IMR-90 (cell line): ENCODE measurements around the gene ADARB2. TPM values are rescaled to one million over a fixed set of nuclear protein-coding genes. Genes with fewer than 3 reads are reported as not detected.

ENCODE experiments used
- ATAC-seq: fragments of 200-7000 bp; cut with Tn5 transposase; 2 replicates; pipeline ENCODE4 v1.9.1; 2020; ENCODE audit warnings: low read depth, mild to moderate bottlenecking, moderate library complexity
- BruUV-seq: library from RNA; stranded (reverse); fragments of 400-500 nt; replicated peaks from 2 replicates; lab custom pipeline; 2021; lab: Mats Ljungman, UMichigan
- CTCF ChIA-PET: fragments of 300-600 bp; formaldehyde crosslinking; extraction: SDS; loops from one replicate; lab custom pipeline; 2021; ENCODE audit warnings: antibody characterized with exemption; lab: Yijun Ruan, JAX
- POLR2A ChIA-PET: fragments of 300-600 bp; sonication (Branson Sonifier 250); formaldehyde crosslinking; loops from one replicate; lab custom pipeline; 2022; ENCODE audit warnings: antibody characterized with exemption; ENCODE audit not compliant: unreplicated experiment; lab: Charles Lee
- DNase-seq: peaks from one replicate; pipeline ENCODE4 v3.0.0; 2013
- H2AFZ ChIP-seq: replicated peaks from 2 replicates; pipeline ENCODE3; 2013; ENCODE audit warnings: low read length, mild to moderate bottlenecking; ENCODE audit not compliant: poor library complexity
- H2AK5ac ChIP-seq: 2 replicates; pipeline ENCODE4 v1.6.1; 2013; ENCODE audit warnings: low read depth, low read length, inconsistent platforms
- H2AK9ac ChIP-seq: replicated peaks from 2 replicates; pipeline ENCODE3; 2013; ENCODE audit warnings: mild to moderate bottlenecking, low read depth, low read length, moderate library complexity; ENCODE audit not compliant: poor library complexity
- H2BK120ac ChIP-seq: 2 replicates; pipeline ENCODE4 v1.6.1; 2013; ENCODE audit warnings: low read depth, low read length, inconsistent platforms
- H2BK15ac ChIP-seq: 3 replicates; pipeline ENCODE4 v1.6.1; 2013; ENCODE audit warnings: low read depth, low read length, inconsistent platforms
- H2BK20ac ChIP-seq: 2 replicates; pipeline ENCODE4 v1.6.1; 2013; ENCODE audit warnings: low read depth, mild to moderate bottlenecking, inconsistent platforms, low read length, moderate library complexity
- H2BK5ac ChIP-seq: 2 replicates; pipeline ENCODE4 v1.6.1; 2013; ENCODE audit warnings: mild to moderate bottlenecking, low read depth, low read length, inconsistent platforms; ENCODE audit not compliant: poor library complexity, severe bottlenecking
- H3K14ac ChIP-seq: replicated peaks from 2 replicates; pipeline ENCODE4 v1.6.1; 2013; ENCODE audit warnings: low read depth, low read length, inconsistent platforms
- H3K18ac ChIP-seq: 2 replicates; pipeline ENCODE4 v1.6.1; 2013; ENCODE audit warnings: low read depth, low read length, control low read depth
- H3K23ac ChIP-seq: 2 replicates; pipeline ENCODE4 v1.6.1; 2013; ENCODE audit warnings: low read depth, low read length, inconsistent platforms
- H3K27ac ChIP-seq: 2 replicates; pipeline ENCODE4 v1.5.1; 2013; ENCODE audit warnings: mild to moderate bottlenecking, control low read depth, low read length; ENCODE audit not compliant: insufficient read depth
- H3K27me3 ChIP-seq: 2 replicates; pipeline ENCODE4 v1.6.1; 2013; ENCODE audit warnings: low read length; ENCODE audit not compliant: control insufficient read depth, insufficient read depth
- H3K36me3 ChIP-seq: 2 replicates; pipeline ENCODE4 v1.6.1; 2013; ENCODE audit warnings: low read length, mixed read lengths; ENCODE audit not compliant: control insufficient read depth, insufficient read depth
- H3K4ac ChIP-seq: 2 replicates; pipeline ENCODE4 v1.6.1; 2013; ENCODE audit warnings: low read depth, low read length, inconsistent platforms
- H3K4me1 ChIP-seq: 2 replicates; pipeline ENCODE4 v1.6.1; 2013; ENCODE audit warnings: low read length, mixed read lengths; ENCODE audit not compliant: control insufficient read depth, insufficient read depth
- H3K4me2 ChIP-seq: 2 replicates; pipeline ENCODE4 v1.6.1; 2013; ENCODE audit warnings: low read depth, mild to moderate bottlenecking, control low read depth, low read length, moderate library complexity
- H3K4me3 ChIP-seq: 2 replicates; pipeline ENCODE4 v1.5.1; 2013; ENCODE audit warnings: low read depth, mild to moderate bottlenecking, control low read depth, low read length, moderate library complexity; ENCODE audit not compliant: insufficient read depth
- H3K56ac ChIP-seq: 2 replicates; pipeline ENCODE4 v1.6.1; 2013; ENCODE audit warnings: low read length, inconsistent platforms; ENCODE audit not compliant: insufficient read depth; ENCODE audit errors: extremely low read depth
- H3K79me1 ChIP-seq, 2 experiments: 2 replicates each; pipeline ENCODE4 v1.6.1; 2013; ENCODE audit warnings: low read length in 2 of 2, inconsistent platforms in 1 of 2, low read depth in 1 of 2
- H3K9ac ChIP-seq: 2 replicates; pipeline ENCODE4 v1.6.1; 2013; ENCODE audit warnings: low read depth, low read length, control low read depth
- H3K9me1 ChIP-seq: 2 replicates; pipeline ENCODE4 v1.6.1; 2013; ENCODE audit warnings: low read length, inconsistent platforms; ENCODE audit not compliant: insufficient read depth
- H3K9me3 ChIP-seq: 2 replicates; pipeline ENCODE4 v1.6.1; 2013; ENCODE audit warnings: low read length; ENCODE audit not compliant: control insufficient read depth, insufficient read depth
- H4K20me1 ChIP-seq: 2 replicates; pipeline ENCODE4 v1.6.1; 2013; ENCODE audit warnings: low read length, inconsistent platforms; ENCODE audit not compliant: insufficient read depth
- H4K5ac ChIP-seq: 2 replicates; pipeline ENCODE4 v1.6.1; 2013; ENCODE audit warnings: mild to moderate bottlenecking, low read depth, low read length, control low read depth
- H4K8ac ChIP-seq, 2 experiments: 2 replicates each; pipeline ENCODE4 v1.6.1; 2013; ENCODE audit warnings: low read depth in 2 of 2, low read length in 2 of 2, control low read depth in 1 of 2, inconsistent platforms in 1 of 2
- H4K91ac ChIP-seq: 2 replicates; pipeline ENCODE4 v1.6.1; 2013; ENCODE audit warnings: low read depth, low read length, inconsistent platforms; ENCODE audit not compliant: insufficient read depth
- BHLHE40 ChIP-seq: fragments of 150-350 bp; IDR thresholded peaks from 2 replicates; pipeline ENCODE4 v1.6.1; 2016; ENCODE audit warnings: mild to moderate bottlenecking, low read depth, low read length
- WGBS, 2 experiments: methylation state at CpG; one replicate each; pipeline versions ENCODE4 v1.1.5 to v1.1.7; 2013; ENCODE audit warnings: missing lambda C conversion rate in 2 of 2; ENCODE audit not compliant: insufficient read length in 1 of 2; ENCODE audit errors: extremely low coverage in 2 of 2; 5-methylcytosine and 5-hydroxymethylcytosine counted together
- dilution Hi-C: fragments of 300-500 bp; cut with HindIII; formaldehyde crosslinking; loops from one replicate; pipeline ENCODE4 v1.14.3; 2018; ENCODE audit warnings: low sequenced_read_pairs; ENCODE audit not compliant: unreplicated experiment
- in situ Hi-C: fragments of 300-500 bp; cut with MboI; formaldehyde crosslinking; loops from 3 replicates; pipeline ENCODE4 v1.14.3; 2019; ENCODE audit warnings: low sequenced_read_pairs, inconsistent platforms, mixed read lengths
- intact Hi-C: fragments of 100-400 bp; cut with micrococcal nuclease; formaldehyde crosslinking; loops from 2 replicates; pipeline ENCODE4 v1.10.0; 2022
- polyA plus RNA-seq, 3 experiments: library from polyadenylated mRNA; depleted of rRNA; stranded (reverse); fragments of >200 nt; gene quantifications; 2 replicates each; pipeline ENCODE4 v1.2.3, GENCODE V29; 2012; ENCODE audit warnings: low replicate concordance in 1 of 3
- total RNA-seq: library from RNA; depleted of rRNA; stranded (reverse); fragments of >200 nt; gene quantifications from 2 replicates; pipeline ENCODE4 v1.2.3, GENCODE V29; 2012
- TF ChIP-seq, protein P1 (sequence below): fragments of 150-350 bp; IDR thresholded peaks from 2 replicates; pipeline ENCODE4 v1.6.1; 2016; ENCODE audit warnings: low read depth, mild to moderate bottlenecking, low read length, moderate library complexity, borderline replicate concordance

The ADARB2 gene
- total and polyA plus RNA-seq, 2 of the 4 experiments (the other 2 are of a cell fraction), result not detected

DNA sequence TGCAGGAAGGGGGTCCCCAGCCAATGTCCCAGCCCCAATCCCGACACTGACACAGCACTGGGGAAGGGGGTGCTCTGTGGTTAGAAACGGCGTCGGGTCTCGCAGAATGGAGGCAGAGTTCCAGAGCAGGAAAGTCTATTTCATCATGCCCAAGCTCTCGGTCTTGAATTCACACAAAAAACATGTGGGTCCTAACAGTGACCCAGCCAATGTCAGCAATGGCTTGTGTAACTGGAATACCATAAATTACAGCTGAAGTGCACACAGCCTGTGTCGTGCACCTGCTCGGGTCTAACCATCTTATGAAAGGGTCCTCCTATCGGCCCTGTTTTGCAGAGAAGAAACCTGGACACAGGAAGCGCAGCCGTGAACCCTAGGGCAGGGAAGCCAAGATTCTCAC is 324.1 kb downstream of the ADARB2 start:
- H3K27me3 ChIP-seq, result no peaks in the 10 kb centered on the region
- no peak overlapping the region for H2BK20ac ChIP-seq
- no peak overlapping the region for H2BK120ac ChIP-seq
- no peaks in the 10 kb centered on the region for H3K4me1 ChIP-seq
- no peak overlapping the region for H2AFZ ChIP-seq
- no peak overlapping the region for H3K23ac ChIP-seq
- H3K4ac ChIP-seq, result no peak overlapping the region
- intact Hi-C loops, result no loop called here
- 43% methylated on average over 3 of the region's 11 CpGs; no CpG with 5 or more reads in 1 of the 2 experiments for WGBS, 2 experiments
- no peaks in the 10 kb centered on the region for H3K79me1 ChIP-seq
- H3K36me3 ChIP-seq, result no peaks in the 10 kb centered on the region
- H4K91ac ChIP-seq, result no peak overlapping the region
- no peak overlapping the region for H3K18ac ChIP-seq
- H4K5ac ChIP-seq, result no peak overlapping the region
- POLR2A ChIA-PET, result no interaction called here
- in situ Hi-C loops, result no loop called here
- no peak overlapping the region for H2BK5ac ChIP-seq
- no peak for ATAC-seq
- TF ChIP-seq, protein P1, sequence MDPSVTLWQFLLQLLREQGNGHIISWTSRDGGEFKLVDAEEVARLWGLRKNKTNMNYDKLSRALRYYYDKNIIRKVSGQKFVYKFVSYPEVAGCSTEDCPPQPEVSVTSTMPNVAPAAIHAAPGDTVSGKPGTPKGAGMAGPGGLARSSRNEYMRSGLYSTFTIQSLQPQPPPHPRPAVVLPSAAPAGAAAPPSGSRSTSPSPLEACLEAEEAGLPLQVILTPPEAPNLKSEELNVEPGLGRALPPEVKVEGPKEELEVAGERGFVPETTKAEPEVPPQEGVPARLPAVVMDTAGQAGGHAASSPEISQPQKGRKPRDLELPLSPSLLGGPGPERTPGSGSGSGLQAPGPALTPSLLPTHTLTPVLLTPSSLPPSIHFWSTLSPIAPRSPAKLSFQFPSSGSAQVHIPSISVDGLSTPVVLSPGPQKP, result no peak
- no peak for TF ChIP-seq BHLHE40
- peaks cover 67% of the 10 kb centered on the region for H3K9me3 ChIP-seq
- no peaks in the 10 kb centered on the region for H4K20me1 ChIP-seq
- H2AK9ac ChIP-seq, result no peak overlapping the region
- no peak overlapping the region for H4K8ac ChIP-seq
- H2BK15ac ChIP-seq, result no peak overlapping the region
- DNase-seq, result no peak
- H3K9me1 ChIP-seq, result no peaks in the 10 kb centered on the region
- H3K14ac ChIP-seq, result no peak overlapping the region
- dilution Hi-C loops, result no loop called here
- no peak overlapping the region for H3K27ac ChIP-seq
- CTCF ChIA-PET, result no interaction called here
- H3K4me2 ChIP-seq, result no peak overlapping the region
- no TSS peak for BruUV-seq
- H3K9ac ChIP-seq, result no peak overlapping the region
- no peak overlapping the region for H3K56ac ChIP-seq
- no peak overlapping the region for H2AK5ac ChIP-seq
- no peak overlapping the region for H3K4me3 ChIP-seq
